Loucy (cell line): Measurements from ENCODE around the gene CEP128.
A peak's percentile ranks its signal among the peaks of the same experiment; 100 is the strongest.

Experiments
- H2AFZ ChIP-seq: fragments of 200-600 bp; sonication (generic); 2 replicates; pipeline ENCODE4 v1.6.0; 2016; ENCODE audit warnings: antibody characterized with exemption, mild to moderate bottlenecking, low read length, moderate library complexity
- H3F3A ChIP-seq: fragments of 200-600 bp; 2 replicates; pipeline ENCODE4 v1.6.0; 2016; ENCODE audit warnings: antibody characterized with exemption, low read depth, mild to moderate bottlenecking
- H3K27me3 ChIP-seq: fragments of 200-600 bp; sonication (generic); 2 replicates; pipeline ENCODE4 v1.6.1; 2014; ENCODE audit warnings: low read length, mild to moderate bottlenecking; ENCODE audit not compliant: insufficient read depth, poor library complexity, severe bottlenecking
- H3K36me3 ChIP-seq: fragments of 200-600 bp; sonication (generic); 2 replicates; pipeline ENCODE4 v1.6.1; 2016; ENCODE audit warnings: low read length; ENCODE audit not compliant: insufficient read depth
- H3K4me1 ChIP-seq: fragments of 200-600 bp; sonication (generic); 2 replicates; pipeline ENCODE4 v1.5.1; 2014; ENCODE audit warnings: low read length, mild to moderate bottlenecking; ENCODE audit not compliant: insufficient read depth, poor library complexity, severe bottlenecking
- H3K4me2 ChIP-seq: fragments of 200-600 bp; sonication (generic); 2 replicates; pipeline ENCODE4 v1.6.0; 2014; ENCODE audit warnings: antibody characterized with exemption, low read length, low read depth, mild to moderate bottlenecking; ENCODE audit not compliant: poor library complexity, severe bottlenecking
- H3K4me3 ChIP-seq: fragments of 200-600 bp; sonication (generic); 2 replicates; pipeline ENCODE4 v1.5.1; 2014; ENCODE audit warnings: low read length, mild to moderate bottlenecking, mixed read lengths; ENCODE audit not compliant: poor library complexity, severe bottlenecking
- H3K79me2 ChIP-seq: fragments of 200-600 bp; sonication (generic); 2 replicates; pipeline ENCODE4 v1.6.1; 2014; ENCODE audit warnings: low read length; ENCODE audit not compliant: insufficient read depth
- H3K9ac ChIP-seq: fragments of 200-600 bp; sonication (generic); 2 replicates; pipeline ENCODE4 v1.6.0; 2014; ENCODE audit warnings: mild to moderate bottlenecking, low read depth, low read length, moderate library complexity; ENCODE audit not compliant: poor library complexity, severe bottlenecking
- H3K9me2 ChIP-seq: fragments of 200-600 bp; sonication (generic); replicated peaks from 2 replicates; pipeline ENCODE4 v1.6.1; 2016; ENCODE audit warnings: low read depth, low read length, mixed read lengths
- H3K9me3 ChIP-seq: fragments of 200-600 bp; sonication (generic); 2 replicates; pipeline ENCODE4 v1.6.1; 2014; ENCODE audit warnings: mild to moderate bottlenecking, antibody characterized with exemption, low read length, low read depth; ENCODE audit not compliant: insufficient read depth
- H4K20me1 ChIP-seq: fragments of 200-600 bp; sonication (generic); 2 replicates; pipeline ENCODE4 v1.6.0; 2014; ENCODE audit warnings: antibody characterized with exemption, low read length, mild to moderate bottlenecking; ENCODE audit not compliant: insufficient read depth, poor library complexity, severe bottlenecking
- EZH2phosphoT487 ChIP-seq: fragments of 200-600 bp; IDR thresholded peaks from 2 replicates; pipeline ENCODE4 v1.6.1; 2018; ENCODE audit warnings: antibody characterized with exemption, mild to moderate bottlenecking, moderate library complexity, borderline replicate concordance
- TF ChIP-seq, protein P1 (sequence below): fragments of 200-600 bp; sonication (generic); conservative IDR thresholded peaks from 2 replicates; pipeline ENCODE4 v1.5.1; 2014; ENCODE audit warnings: mild to moderate bottlenecking, antibody characterized with exemption, low read length

Gene CEP128

DNA sequence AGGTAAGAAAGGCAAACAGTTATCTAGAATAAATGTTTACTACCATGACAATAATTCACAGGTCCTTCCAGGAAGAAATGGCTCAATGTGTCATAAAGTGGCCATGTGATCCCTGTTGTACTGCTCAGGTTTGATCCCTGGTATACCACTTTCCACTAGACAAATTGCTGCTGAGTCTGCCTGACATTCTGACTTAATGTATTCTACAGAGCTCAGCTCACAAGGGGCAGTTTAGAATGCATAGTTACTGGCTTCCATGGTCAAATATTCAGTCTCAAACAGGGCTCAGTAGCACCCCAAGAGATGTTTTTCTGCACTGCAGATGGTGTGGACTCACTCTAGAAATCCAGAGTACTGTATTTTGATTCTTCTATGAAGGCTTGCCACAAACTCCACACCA is 35.7 kb upstream of the CEP128 start:
- Histone ChIP-seq H3K9me3 (no peaks in the 10 kb centered on the region), H3K4me1 (peaks cover 47% of the 10 kb centered on the region), H3F3A (peaks cover 8% of the 10 kb centered on the region), H3K4me3 (no peak overlapping the region), H3K79me2 (no peaks in the 10 kb centered on the region), H3K4me2 (peak overlapping the region; percentile 63), H3K9me2 (no peaks in the 10 kb centered on the region), H2AFZ (peak overlapping the region; percentile 31; the same call in 1 of the 2 replicates), H3K27me3 (no peaks in the 10 kb centered on the region), H3K9ac (peak overlapping the region; percentile 66), H3K36me3 (no peaks in the 10 kb centered on the region), H4K20me1 (no peaks in the 10 kb centered on the region)
- TF ChIP-seq EZH2phosphoT487: no peak
- TF ChIP-seq, protein P1, sequence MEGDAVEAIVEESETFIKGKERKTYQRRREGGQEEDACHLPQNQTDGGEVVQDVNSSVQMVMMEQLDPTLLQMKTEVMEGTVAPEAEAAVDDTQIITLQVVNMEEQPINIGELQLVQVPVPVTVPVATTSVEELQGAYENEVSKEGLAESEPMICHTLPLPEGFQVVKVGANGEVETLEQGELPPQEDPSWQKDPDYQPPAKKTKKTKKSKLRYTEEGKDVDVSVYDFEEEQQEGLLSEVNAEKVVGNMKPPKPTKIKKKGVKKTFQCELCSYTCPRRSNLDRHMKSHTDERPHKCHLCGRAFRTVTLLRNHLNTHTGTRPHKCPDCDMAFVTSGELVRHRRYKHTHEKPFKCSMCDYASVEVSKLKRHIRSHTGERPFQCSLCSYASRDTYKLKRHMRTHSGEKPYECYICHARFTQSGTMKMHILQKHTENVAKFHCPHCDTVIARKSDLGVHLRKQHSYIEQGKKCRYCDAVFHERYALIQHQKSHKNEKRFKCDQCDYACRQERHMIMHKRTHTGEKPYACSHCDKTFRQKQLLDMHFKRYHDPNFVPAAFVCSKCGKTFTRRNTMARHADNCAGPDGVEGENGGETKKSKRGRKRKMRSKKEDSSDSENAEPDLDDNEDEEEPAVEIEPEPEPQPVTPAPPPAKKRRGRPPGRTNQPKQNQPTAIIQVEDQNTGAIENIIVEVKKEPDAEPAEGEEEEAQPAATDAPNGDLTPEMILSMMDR: peak; percentile 53

DNA sequence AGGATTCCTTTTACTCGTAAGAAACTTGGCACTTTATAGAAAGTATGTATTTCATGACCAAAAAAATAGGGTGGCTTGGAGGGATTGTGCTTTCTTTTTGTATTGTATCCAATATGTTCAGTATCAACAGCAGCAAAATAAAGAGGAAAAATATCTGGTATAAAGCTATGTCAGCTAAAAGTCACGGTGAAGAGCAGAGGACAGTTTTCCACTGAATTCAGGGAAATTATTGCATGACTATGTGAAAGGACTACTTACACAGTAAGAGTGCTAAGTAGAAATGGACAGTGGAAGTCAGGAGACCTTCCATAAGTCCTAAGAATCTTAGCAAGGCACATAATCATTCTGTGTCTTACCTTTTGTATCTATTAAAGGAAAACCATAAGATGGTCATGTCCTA is 33.1 kb upstream of the CEP128 start:
- TF ChIP-seq EZH2phosphoT487: no peak
- TF ChIP-seq, protein P1: no peak
- H4K20me1 ChIP-seq: no peaks in the 10 kb centered on the region
- H3K79me2 ChIP-seq: no peaks in the 10 kb centered on the region
- H3K36me3 ChIP-seq: no peaks in the 10 kb centered on the region
- no peak overlapping the region for H3K9ac ChIP-seq
- H3K4me1 ChIP-seq: peaks cover 32% of the 10 kb centered on the region
- H3K9me2 ChIP-seq: no peaks in the 10 kb centered on the region
- no peaks in the 10 kb centered on the region for H3K27me3 ChIP-seq
- H3K4me3 ChIP-seq: no peak overlapping the region
- H2AFZ ChIP-seq: no peak overlapping the region
- H3K9me3 ChIP-seq: no peaks in the 10 kb centered on the region
- H3F3A ChIP-seq: peaks cover 5% of the 10 kb centered on the region
- no peak overlapping the region for H3K4me2 ChIP-seq

GRCh38 chr14:80973931-80974641 is 32.5 kb upstream of the CEP128 start:
- Histone ChIP-seq H3K27me3 (no peaks in the 10 kb centered on the region), H2AFZ (no peak overlapping the region), H3F3A (peaks cover 4% of the 10 kb centered on the region), H3K9me2 (no peaks in the 10 kb centered on the region), H4K20me1 (no peaks in the 10 kb centered on the region), H3K36me3 (no peaks in the 10 kb centered on the region), H3K4me3 (no peak overlapping the region), H3K9ac (no peak overlapping the region), H3K9me3 (no peaks in the 10 kb centered on the region), H3K79me2 (no peaks in the 10 kb centered on the region), H3K4me1 (peaks cover 26% of the 10 kb centered on the region), H3K4me2 (no peak overlapping the region)
- TF ChIP-seq, protein P1: no peak
- no peak for TF ChIP-seq EZH2phosphoT487
